Activated T-helper 1 cell treated with anti-CD3 and anti-CD28 coated beads, Interleukin-2, amount 50 U/mL, for 16 hours (primary cell): Measurements from ENCODE around the gene ANKRD63.

Experiments used
- DNase-seq, 2 donors: peaks; one replicate each; pipeline ENCODE4 v3.0.0-alpha.2; 2020; ENCODE audit warnings: low read depth in 1 of 2, low spot score in 1 of 2

Gene ANKRD63

DNA sequence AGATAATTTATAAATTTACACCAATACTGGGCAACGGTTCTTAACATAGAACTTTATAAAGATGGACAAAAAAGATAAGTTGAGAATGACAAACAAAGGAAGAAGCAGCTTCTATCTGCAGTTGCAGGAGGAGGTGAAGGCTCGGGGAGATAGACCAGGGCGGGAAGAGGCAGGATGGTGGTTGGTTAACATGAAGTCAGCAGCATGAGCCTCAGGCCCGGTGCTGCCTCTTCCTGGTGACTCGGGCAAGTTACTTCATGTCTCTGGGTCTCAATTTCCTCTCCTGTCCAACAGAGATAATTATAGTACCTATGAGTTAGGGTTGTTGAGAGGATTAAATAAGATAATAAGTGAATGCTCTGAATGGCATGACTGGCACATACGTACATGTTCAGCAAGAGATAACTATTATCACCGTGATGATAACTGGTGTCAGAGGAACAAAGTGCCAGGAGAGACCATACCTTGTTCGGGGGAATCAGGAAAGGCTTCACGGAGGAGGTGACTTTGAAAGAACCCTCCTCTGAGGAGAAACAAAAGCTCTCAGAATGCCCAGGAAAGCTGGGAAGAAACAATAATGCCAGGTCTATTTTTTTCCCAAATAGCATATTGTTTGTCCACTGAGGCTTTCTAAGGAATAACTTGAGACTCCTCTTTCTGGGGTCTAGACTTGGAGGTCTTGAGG is 39.6 kb downstream of the ANKRD63 start:
- DNase-seq = no peak

DNA sequence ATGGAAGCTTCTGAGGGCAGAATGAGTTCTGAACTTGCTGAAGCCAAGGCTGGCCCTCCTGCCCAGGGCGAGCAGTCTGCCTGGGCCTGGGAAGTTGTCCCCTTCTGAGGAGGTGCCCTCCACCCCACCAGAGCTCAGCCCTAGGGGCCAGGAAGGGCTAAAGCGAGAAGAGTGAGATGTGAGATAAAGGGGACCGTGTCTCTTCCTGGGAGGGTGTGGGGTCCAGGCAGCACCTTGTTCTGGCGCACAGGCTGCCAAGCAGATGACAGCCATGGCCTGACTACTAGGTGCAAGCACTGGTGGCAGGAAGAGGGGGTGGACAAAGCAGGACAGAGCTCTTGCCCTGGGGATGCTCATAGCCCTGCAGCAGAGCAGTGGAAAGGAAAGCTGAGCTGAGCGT is 40.3 kb downstream of the ANKRD63 start:
- DNase-seq = no peak

DNA sequence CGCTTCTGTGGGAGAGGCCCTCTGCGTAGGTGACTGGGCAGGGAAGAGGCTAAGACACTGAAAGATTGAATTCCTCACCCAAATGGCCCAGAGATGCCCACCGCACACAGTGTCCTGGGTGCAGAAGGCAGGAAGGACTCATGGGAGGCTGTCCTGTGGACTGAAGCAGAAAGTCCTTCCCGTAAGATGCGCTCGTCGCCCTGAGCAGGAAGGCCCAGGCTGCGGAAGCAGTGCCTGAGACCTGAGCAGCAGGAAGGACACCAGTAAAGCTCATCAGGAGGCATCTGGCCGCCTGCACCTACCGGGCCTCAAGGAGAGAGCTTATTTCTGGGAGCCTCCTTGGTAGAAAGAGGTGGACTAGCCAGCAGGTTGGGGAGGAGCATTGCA is 40.7 kb downstream of the ANKRD63 start:
- no peak for DNase-seq

DNA sequence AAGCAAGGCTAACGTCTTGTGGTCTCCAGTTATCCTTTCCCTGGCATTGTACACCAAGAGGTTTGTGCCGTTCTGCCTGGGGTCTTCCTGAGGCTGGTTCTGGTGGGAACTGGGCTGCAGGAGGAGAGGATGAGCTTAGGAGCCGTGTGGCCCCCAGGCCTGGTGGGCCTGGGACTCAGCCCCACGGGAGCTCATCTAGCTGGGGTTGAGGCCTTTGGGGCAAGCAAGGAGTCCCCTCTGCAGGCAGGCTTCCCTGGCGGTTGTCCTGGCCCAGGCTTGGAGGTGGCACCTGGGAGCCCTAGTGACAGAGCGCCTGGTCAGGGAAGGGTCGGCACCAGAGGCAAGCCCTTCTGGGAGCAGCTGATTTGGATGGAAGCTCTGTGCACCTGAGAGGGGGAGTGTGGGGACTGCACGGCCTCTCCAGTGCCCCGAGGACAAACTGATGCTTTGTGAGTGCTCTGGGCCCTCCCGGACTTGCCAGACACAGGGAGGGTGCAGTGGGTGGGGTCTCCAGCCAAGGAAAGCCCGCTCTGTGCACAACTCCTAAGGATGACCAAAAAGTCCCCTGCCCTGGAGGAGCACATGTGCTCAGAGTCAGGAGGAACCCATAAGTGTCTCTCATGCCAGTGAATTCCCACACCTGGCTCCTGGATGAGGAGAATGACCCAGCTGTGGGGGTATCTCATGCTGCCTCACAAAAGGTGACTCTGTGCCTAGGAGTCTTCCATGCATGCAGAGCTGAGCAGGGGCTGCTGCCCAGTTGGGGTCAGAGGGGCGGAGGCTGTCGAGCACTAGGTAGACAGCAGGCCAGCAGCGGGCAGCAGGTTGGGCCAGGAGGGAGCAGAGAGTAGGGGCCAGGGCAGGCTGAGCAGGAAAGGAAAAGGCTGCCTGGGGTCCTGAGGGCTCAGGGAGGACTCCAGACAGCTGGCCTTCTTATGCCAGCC is 41.3 kb downstream of the ANKRD63 start:
- DNase-seq = no peak

DNA sequence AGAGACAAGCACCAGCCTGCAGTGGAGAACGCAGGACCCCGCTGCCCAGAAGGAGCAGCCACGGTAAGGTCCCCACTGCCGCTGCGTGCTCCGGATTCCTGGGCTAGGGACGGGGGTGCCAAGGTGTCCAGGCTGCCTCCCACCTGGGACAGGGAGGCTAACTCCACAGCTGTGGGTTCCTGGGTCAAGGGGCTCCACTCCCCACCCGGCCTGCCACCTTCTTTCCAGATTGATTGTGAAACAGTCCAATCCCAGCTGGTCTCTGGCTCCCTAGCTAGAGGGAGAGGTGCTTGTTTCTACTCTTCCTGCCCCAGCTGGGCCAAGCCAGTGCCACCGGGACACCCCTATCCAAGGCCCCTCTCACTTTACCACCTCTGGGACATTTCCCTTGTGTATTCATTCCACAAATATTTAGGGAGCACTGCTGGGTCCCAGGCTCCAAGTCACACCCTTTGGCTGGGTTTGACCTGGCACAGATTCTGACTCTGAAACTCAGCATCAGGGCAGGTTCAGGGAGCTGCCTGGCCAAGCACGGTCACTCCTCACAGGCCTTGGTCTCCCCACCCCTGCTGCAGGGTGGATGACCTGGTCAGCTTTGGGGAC is 42.1 kb downstream of the ANKRD63 start:
- DNase-seq = no peak

DNA sequence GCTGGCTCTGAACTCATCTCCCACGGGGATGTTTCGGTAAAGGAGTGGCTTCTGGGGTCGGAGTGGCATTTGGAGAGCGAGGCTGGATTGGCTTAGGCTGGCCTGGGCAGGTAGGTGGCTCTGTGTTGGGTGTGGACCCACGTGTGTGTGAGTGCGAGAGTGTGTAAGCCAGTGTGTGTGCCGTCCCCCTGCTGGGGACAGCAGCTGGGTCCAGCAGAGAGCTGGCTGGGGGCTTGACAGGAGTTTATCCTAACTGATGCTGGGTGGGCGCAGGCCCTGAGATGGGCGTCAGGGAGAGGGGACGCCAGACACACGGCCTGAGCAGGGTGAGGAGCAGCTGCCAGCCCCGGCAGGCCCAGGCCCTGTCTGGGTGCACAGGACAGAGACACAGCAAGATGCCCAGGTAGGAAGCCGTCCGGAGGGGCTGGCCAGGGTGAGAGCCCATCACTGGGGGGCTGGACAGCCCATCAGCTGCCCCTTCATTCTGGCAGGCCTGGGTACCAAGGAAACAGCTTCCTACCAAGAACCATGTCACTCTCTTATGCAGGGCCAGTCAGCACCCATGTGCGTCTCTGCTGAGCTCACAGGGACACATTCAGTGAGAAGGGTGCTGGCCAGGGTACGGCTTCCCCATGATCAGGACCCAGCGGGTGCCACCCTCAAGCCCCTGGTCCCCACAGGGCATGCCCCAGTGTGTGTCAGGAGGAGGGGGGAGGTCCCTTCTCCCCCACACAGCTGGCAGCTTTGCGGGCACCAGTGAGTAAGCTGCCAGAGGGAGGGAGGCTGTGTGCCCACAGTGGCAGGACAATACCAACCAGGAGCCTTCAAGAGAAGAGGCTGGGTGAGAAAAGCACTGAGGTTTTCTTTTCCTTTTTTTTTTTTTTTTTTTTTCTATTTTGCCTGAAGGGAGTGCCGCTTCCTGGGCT is 42.9 kb downstream of the ANKRD63 start:
- DNase-seq = no peak

DNA sequence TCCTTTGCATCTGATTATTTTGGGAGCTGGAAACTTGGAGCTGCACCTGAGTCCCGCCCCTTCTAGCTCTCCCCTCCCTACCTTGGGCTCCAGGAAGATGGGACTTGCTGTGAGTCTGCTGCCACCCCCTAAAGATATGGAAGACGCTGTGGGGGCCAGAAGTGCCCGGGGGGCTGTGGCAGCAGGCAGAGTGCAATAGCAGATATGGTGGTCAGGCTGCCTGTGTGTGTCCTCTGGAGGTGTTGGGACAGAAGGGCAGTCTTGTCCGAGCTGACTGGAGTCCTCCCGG is 43.5 kb downstream of the ANKRD63 start:
- DNase-seq = no peak

DNA sequence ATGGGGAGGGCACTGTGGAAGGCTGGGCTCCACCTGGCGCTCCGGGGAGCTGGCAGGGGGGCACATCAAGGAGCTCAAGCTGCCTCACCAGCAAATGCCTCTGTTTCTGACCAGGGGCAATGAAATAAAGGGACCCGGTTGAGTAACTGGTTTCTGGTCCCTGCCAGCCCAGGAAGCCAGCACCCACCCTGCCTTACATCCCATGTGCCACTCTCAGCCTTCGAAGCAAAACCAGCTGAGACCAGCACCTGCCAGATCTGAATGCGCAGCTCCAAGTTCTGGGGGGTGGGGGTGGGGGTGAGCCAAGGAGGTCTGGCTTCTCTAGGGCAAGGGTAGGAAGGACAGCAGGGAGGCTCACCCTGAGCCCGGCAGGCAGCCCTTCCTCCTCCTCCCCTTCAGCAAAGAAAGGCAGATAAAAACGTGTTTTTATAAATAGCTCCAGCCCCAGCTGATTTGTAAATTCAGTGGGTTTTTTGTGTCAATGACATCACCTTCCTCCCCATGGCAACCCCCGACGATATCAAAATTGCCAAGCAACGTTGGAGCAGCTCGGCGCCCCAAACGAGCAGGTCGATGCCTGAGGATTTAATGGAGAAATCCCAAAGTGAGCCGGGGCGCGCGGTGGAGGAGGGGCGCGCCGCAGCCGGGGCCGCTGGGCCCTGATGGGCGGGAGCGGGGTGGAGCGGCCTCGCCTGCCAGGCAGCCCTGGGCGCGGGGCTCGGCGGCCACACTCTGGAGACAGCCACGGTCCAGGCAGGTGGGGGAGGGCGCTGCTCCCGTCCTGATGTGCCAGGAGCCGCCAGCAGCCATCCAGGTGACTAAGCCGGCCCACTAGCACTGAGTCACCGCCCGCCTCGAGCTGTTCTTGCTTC is 44.1 kb downstream of the ANKRD63 start, which contains the start of gene PAK6:
Gene PAK6, plus strand, starts transcription at position 532 of the 872 bp plus-strand sequence. CDS start 25,723 bp downstream, outside the sequence.
- DNase-seq = no peak

DNA sequence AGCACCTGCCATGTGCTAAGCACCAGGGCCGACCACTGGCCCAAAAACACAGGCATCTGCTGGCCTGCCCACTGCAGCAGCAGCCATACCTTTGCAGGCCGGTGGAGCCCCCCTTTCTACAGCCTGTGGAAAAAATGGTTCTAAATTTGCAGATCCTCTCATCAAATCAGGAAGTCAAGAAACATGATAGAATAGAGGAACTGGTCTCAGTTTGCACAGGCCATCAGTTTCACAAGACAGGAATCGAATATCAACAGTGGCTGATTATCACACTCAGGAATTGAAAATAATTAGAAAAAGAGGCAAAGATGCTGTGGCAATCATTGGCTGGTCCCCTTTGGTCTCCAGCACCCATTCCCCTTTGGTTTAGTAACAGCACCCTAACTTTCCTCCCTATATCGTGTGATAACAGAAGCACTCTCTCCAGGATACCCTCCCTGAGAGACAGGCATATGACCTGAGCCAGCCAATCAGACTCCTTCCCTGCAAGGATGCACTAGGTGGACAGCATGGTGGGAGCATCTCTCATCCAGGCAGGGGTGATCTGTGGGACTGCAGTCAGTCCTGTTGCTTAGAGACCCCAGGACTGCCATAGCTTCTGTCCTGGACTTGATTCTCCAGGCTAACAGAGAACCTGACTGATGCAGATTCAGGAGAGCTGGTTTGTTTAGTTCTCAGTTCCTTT is 47.5 kb downstream of the ANKRD63 start:
- no peak for DNase-seq

DNA sequence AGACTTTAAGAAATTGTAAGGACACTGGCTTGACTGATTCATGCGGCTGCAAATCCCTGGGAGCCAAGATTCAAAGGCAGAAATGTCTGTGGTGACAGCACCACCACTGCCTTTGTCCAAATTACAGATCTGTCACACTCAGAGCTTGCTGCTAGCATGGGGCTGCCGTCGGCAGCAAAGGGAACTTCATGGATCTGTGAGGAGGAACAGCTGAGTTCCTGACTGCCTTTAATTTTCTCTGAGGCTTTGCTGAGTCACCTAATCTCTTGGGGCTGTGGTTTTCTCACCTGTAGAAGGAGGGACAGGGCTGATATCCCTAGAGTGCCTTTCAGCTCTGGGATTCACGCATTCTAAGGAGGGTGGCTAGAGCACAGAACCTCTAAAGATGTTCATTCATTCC is 48.1 kb downstream of the ANKRD63 start:
- no peak for DNase-seq

DNA sequence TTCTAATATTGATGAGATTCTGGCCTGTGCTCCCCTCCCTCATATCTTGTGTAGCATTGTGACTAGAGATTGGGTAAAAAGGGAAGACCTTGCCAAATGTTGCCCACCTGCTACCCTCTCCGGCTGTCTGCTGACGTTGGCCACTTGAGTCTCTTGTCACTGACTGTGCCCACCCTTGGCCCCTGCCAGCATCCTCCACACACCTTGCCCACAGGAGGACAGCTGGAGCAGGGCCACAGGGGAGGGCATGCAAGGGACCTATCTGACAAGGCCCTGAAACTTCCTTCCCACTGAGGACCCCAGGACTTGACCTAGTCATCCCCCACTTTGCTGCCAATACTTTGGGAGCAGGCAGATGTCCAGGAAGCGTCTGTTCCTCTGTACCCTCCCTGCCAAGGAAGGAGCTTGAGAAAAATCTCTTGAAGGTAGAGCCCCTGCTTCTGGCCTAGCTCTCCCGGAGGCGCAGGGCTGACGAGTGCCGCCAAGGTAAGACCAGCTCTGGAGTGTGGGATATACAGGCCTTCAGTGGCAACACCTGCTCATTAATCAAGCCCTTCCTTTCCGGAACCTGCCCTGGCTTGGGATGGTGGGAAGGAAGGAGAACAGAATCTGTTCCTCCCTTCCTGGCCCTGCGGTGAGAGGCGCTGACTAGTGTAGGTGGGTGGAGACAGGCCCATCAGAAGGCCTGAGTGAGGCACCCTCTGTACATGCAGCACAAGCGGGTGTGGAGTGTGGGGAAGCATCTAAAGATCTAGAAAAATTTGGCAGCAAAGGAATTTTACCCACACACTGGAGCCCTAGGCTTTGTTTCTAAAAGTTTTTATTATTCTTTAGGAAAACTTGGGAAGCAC is 48.9 kb downstream of the ANKRD63 start:
- no peak for DNase-seq

DNA sequence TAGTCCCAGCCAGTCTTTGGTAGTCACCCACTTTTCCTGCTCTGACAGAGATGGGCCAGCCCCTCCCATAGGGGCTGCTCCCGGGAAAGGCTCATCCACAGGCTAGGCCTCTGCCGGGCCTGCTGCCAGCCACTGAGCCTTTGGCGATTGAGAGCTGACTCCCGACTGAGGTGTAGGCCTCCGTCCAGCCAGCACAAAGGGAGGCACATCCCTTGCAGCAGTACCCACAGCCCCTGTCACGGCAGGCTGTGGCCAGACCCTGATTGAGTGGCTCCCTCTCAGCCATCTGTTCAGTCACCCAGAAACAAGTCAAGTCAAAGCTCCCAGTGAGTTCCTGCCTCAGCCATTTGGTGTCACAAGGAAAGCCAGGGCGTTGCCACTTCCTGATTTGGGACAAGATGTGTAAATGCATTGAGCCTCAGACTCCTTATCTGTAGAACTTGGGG is 50.2 kb downstream of the ANKRD63 start:
- no peak for DNase-seq
